Fibroblast of skin of abdomen (primary cell): ENCODE data around the gene ELP4.

ENCODE experiments used
- DNase-seq: peaks from one replicate; pipeline ENCODE4 v3.0.0-alpha.2; 2013

The ELP4 gene

DNA sequence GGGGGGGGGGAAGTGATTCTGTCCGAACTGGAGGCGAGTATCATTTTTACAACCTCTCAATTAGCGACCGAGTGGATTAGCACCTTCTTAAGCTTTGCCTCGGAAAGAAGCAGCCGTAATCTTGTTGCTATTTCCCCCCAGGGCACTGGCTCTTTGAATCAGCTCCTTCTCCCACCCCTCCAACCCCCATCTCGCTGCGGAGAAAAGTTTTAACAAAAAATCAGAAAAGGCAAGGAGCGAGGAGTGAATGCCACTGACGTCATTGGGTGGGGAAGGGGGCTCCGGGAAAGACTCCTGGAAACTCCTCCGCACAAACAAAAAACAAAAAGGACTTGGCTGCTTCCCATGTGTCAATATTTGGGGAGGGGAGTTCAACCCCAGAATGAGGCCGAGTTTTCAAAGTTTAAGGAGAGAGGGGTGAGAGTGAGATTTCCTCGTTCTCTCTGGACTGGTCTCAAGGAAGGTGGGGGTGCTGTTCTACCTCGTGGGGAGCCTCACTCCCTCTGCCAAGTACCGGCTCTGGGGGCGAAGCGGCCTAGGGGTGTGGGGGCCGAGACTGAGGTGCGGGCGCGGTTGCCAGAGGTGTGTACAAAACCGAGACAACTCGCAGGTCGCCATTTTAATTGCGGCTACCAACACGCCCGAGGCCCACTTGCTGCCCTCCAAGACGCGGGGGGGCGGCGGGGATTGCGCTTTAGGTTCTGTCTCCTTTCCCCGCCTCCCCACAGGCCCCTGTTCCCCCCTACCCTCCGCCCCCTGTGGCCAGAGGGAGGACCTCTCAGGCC is 304.0 kb downstream of the ELP4 start:
- no peak for DNase-seq

DNA sequence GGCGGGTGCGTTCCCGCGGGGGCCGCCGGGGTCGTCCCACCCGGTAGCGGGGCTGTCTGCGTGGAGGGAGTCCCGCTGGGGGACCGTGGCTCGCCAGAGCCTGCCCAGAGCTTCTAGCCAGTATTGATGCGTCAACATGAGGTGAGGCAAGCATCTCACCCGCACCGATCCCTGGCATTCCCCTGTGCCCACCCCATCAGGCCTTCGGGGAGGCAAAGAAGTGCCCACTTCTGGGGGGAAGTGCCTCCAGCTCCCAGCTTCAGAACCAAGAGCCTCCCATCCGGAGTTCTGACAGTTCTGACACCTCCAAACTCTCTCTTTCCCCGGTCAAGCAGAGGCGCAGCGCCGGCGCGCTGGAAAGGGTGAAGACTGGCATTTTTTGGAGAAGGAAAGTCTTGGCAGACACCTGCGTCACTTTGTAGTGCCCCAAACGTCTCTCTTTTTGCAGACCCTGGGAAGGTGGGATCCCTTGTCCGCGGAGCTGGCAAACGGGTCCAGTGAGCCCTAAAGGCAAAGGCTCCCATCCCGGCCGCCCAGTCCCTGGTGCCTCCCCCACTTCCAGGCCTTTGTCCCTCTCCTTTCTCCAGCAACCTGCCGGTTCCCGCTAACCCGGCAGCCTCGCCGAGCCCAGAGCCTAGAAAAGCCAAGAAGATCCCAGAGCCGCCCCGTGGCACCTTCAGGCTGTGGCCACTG is 304.8 kb downstream of the ELP4 start:
- no peak for DNase-seq

GRCh38 chr11:31815711-31816467 is 306.3 kb downstream of the ELP4 start:
- no peak for DNase-seq

- no peak for DNase-seq
Observed at GRCh38 chr11:31816468-31817053, 307.0 kb downstream of the ELP4 start.

DNA sequence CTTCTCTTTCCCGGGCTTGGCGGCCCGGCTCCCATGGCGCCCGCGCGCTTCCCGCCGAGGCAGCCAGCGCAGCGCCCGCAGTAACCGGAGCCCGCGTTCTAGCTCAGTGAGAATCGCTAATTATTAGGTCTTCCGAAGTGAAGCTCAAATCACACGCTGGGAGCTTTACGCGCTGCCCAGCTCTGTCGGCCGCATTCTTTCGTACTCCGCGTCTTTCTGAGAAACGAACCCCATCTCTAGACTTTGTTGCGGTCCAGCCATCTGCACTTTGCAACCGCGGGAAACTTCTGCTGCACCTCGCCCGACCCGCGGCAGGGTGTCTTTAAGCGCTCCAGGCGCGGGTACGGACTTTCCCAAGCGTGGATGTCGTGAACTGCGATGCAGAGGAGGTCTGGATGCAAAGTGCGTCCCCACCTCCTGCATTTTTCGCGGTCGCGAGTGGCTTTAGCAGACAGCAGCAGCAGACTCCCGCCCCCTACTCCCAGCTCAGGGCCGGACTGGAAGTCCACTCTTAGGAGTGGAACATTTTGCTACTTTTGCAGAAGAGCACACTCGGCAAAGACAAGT is 307.6 kb downstream of the ELP4 start:
- DNase-seq, result no peak

GRCh38 chr11:31817621-31818424 is 308.3 kb downstream of the ELP4 start:
- DNase-seq, result no peak

DNA sequence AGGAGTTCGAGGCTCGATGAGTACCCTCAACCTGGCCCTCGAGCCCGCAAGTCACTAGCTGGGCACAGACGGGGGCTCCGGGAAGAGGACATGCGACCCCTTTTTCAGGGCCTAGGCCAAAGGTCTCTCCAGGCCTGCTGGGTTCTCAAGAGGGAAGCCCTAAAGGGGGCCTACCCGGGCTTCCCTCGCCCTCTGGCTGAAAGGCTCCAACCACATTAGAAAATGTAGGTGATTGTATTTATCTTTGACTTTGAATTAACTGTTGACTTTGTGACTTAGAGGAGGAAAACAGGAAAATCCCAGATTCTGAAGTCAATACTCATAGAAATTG is 308.8 kb downstream of the ELP4 start:
- DNase-seq, result no peak

DNA sequence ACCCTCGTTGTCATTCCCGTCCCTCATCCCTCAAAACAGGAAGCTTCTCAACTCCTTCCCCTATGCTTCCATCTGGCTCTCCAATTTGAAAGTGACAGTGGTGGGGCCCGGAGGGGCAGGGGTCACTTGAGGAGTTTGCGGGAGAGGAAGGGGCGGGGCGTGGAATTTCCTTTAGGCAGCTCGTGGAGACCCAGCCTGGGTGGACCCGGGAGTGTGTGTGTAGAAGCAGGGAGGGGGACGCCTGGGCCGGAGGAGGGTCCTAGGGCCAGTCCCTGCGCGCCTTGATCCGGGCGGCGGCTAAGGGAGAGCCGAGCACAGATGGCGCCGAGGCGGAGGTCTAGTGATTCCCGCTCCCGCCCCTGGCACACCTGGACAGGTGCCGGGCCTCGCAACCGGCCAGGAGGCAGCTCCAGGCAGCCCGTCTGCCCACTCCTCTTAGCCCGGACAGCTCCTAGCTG is 309.3 kb downstream of the ELP4 start:
- no peak for DNase-seq

DNA sequence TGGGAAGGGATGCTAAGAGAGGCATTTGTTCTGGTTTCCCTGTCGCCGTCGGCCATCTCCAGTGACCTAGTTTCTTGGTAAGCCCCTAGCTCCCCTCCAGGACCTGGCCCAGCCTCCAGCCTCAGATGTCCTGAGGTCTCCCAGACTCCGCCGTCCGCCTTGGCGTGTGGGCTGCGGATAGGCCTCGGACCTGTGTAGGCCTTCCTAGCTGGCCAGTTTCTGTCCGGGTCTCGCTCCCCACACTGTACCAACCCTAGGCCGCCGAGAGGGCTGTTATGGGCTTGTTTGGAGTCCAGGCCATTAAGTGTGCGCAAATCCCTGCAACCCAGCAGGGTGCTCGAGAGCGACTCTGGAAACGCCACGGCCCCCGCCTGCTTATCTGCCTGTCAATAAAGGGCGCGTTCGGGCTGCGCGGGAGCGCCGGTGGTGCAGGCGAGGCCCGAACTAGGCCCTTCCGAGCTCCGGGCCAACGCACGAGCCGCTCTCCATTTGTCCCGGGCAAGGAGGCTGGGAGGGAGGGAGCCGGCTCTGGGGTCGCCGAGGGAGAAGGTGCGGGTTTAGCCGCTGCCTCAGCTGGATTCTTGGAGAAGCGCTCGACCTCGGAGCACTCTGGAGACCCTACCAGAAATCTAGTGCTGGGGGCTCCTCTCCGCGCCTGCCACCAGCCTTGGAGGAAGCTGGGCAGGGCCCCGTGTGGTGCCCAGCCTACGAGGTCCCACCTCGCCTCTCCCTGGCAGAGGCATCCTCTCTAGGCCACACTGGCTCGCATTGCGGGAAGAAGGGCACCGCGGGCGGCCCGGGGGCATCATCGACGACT is 310.3 kb downstream of the ELP4 start:
- no peak for DNase-seq

- DNase-seq, result no peak
Observed at GRCh38 chr11:31820438-31820818, 310.9 kb downstream of the ELP4 start.

DNA sequence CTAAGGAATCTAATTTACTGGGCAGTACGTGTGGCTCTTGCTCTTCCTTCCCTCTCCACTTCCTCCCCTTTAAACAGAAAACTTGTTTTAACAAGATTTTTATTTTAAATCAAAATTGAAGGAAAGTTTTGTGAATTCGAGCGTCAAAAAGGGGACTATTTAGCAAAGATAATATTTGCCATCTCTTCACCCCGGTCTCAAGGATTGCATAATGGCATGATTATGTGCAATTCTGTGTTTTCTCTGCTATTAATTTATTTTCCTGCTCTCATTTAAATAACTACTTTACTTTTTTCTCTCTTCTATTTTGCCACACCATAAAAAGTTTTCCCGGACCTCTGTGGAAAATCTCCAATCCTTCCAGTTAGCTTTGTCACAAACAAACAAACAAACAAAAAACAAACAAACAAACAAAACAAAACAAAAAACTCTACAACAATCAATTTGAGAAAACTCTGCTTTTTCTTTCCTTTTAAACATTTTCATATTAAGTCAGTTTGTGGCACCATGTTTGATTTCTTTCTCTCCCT is 311.7 kb downstream of the ELP4 start:
- DNase-seq, result no peak

DNA sequence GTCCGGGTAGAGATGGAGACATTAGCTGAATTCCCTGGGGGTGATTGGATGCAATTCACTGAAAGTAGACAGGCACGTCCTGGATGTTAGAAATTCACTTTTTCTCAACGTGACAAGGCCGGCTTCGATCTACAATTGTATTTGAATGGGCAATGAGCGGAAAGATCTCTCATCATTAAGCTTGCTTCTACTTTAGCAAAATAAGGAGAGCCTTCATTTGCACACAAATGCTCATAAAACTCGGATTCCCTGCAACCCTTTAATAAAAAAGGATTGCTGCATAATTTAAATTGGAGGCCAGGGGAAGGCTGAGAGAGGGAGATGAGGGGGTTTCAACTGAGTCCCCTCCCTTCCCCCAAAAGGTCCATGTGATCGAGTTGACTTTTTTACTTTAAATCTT is 312.2 kb downstream of the ELP4 start:
- no peak for DNase-seq

DNA sequence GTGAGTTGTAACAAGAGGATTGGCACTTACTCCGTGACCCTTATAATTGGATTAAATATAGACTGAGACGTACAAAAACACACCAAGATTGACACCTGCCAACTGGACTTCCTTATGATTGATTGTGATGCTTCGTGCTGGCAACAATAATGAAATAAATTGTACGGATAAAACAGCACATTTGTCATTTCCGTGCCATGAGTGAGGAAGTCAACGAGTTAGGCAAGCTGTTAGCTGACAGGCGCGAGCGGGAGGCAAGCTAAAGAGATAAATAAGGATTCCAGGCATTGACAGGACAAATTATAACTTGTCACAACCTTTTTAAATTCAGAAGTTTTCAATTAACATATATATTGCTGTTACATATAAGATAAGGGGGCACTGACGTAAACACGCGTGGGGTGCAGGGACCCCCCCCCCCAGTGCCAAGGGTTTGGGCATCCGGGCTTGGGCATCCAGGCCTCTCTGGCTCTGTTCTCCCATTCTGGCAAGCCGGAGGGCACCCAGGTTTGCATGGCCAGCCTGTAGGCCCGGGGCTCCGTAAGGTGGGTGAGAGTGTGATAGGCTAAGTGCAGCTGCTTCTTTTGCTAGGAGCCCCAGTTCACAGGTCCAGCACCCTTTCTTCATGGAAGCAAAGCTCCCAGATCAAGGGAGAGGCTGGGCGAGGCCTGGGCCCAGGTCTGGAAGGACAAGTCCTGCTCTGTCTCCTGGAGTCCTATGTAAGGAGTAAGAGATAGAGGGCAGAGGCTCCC is 312.8 kb downstream of the ELP4 start:
- DNase-seq, result no peak

GRCh38 chr11:31822927-31823643 is 313.5 kb downstream of the ELP4 start:
- DNase-seq, result no peak

GRCh38 chr11:31823644-31824331 is 314.2 kb downstream of the ELP4 start:
- DNase-seq, result no peak

GRCh38 chr11:31824332-31824878 is 314.8 kb downstream of the ELP4 start:
- DNase-seq, result no peak

DNA sequence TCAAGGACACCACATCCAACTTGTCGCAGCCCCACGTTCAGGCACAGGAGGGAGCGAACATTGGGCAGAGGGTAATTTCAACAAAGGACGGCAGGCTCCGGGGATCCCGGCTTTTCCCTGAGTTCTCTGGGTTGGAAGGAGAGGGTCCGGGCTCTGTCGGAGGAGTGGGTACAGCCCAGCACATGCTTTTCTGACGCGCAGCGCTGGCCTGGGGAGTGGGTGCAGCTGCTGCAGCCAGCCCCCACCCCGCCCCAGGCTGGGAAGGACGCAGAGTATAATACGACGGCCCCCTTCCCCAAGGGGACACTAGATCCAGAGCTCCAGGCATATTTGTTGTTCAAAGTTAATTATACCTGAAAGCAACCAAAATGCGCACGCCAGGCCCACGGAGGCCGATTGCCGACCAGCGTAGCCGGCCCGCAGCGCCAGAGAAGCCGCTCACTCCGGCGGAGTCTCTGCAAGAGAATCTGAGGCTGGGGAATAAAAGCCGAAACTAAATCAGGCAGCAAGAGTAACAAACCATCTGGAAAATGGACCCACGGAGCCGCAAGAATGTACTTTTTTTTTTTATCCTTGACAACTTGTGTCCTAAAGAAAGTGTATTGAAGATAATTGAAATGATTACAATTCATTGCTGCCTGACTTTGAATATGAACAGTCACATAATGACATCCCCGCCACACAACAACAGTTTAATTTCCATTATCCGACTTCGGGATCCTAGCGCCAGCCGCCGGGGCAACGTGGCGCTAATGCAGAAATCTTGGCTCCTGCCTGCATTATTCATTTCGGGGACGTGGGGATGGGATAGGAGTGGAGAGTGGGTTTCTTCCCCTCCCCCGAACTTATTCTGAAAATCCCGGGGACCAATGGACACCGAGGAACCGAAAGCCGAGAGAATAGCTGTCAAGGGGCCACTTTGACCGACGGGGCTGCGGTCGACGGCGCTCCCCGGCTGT is 315.6 kb downstream of the ELP4 start:
- DNase-seq, result no peak
